HL-60 (cell line): ENCODE measurements around the gene CNGB1.

Experiments used
- DNase-seq, 2 experiments: peaks; one replicate each; pipeline ENCODE4 v3.0.0-alpha.2; 2010 to 2020; ENCODE audit warnings: low read depth in 1 of 2, low spot score in 1 of 2
- H3K27ac ChIP-seq: fragments of 250-450 bp; sonication (Bioruptor Pico); replicated peaks from 2 replicates; pipeline ENCODE4 v1.5.1; 2020; ENCODE audit warnings: mild to moderate bottlenecking, moderate library complexity
- H3K27me3 ChIP-seq: fragments of 250-450 bp; sonication (Bioruptor Pico); 2 replicates; pipeline ENCODE4 v1.5.1; 2021; ENCODE audit warnings: mild to moderate bottlenecking, moderate library complexity; ENCODE audit not compliant: insufficient read depth, poor library complexity, severe bottlenecking
- H3K4me3 ChIP-seq: replicated peaks from 2 replicates; pipeline ENCODE4 v1.5.1; 2011; ENCODE audit warnings: mild to moderate bottlenecking, control low read depth, low read length; ENCODE audit not compliant: insufficient read depth
- CTCF ChIP-seq: IDR thresholded peaks from one replicate; pipeline ENCODE4 v1.5.1; 2011; ENCODE audit warnings: low read length, control low read depth, inconsistent platforms; ENCODE audit not compliant: insufficient read depth
- GABPA ChIP-seq: IDR thresholded peaks from 2 replicates; pipeline ENCODE4 v1.6.1; 2012; ENCODE audit warnings: low read depth
- POLR2AphosphoS5 ChIP-seq: IDR thresholded peaks from 2 replicates; pipeline ENCODE4 v1.6.1; 2012; ENCODE audit warnings: low read depth
- REST ChIP-seq: IDR thresholded peaks from 2 replicates; pipeline ENCODE4 v1.6.1; 2012; ENCODE audit warnings: low read depth; ENCODE audit not compliant: insufficient replicate concordance
- SPI1 ChIP-seq: IDR thresholded peaks from 2 replicates; pipeline ENCODE4 v1.6.1; 2012; ENCODE audit warnings: low read depth, mild to moderate bottlenecking, borderline replicate concordance

The CNGB1 gene

GRCh38 chr16:57955572-57956188, 15.2 kb downstream of the CNGB1 start:
- Histone ChIP-seq H3K4me3 (no peak overlapping the region), H3K27ac (no peak overlapping the region), H3K27me3 (no peaks in the 10 kb centered on the region)
- TF ChIP-seq POLR2AphosphoS5 (no peak), CTCF (no peak), REST (no peak), SPI1 (no peak), GABPA (no peak)
- DNase-seq = no peak

- Histone ChIP-seq H3K27ac (no peak overlapping the region), H3K4me3 (no peak overlapping the region), H3K27me3 (no peaks in the 10 kb centered on the region)
- no peak for TF ChIP-seq CTCF
- no peak for TF ChIP-seq REST
- DNase-seq = no peak
These were observed 17.1 kb downstream of the CNGB1 start for GRCh38 chr16:57953857-57954256.

GRCh38 chr16:57952909-57953308, 18.0 kb downstream of the CNGB1 start:
- Histone ChIP-seq H3K4me3 (no peak overlapping the region), H3K27me3 (no peaks in the 10 kb centered on the region), H3K27ac (no peak overlapping the region)
- DNase-seq = no peak
- no peak for TF ChIP-seq CTCF
- no peak for TF ChIP-seq POLR2AphosphoS5
- TF ChIP-seq GABPA = no peak
- TF ChIP-seq REST = no peak
- no peak for TF ChIP-seq SPI1
